ENCODE measurements around the gene ASIP. TPM values are rescaled to one million over a fixed set of nuclear protein-coding genes. Genes with fewer than 3 reads are reported as not detected.

The ASIP gene
- total and polyA plus RNA-seq, 2 of the 13 experiments (the other 11 are each of a cell fraction or from before 2014, with no cell fraction given): not detected

GRCh38 chr20:34300256-34300806 is 59.1 kb downstream of the ASIP start (continued):
- TF ChIP-seq HMGXB3 (CRISPR knock-in tag; IDR thresholded peaks at IDR 0.05; ENCODE audit: borderline replicate concordance) (peak; percentile 92), ZZZ3 (CRISPR knock-in tag; IDR thresholded peaks at IDR 0.05; ENCODE audit: borderline replicate concordance) (no peak), NKX3-1 (CRISPR knock-in tag; IDR thresholded peaks at IDR 0.05) (no peak), ZFP37 (CRISPR knock-in tag; IDR thresholded peaks at IDR 0.05; ENCODE audit: borderline replicate concordance) (no peak), ZNF10 (CRISPR knock-in tag; IDR thresholded peaks at IDR 0.05; ENCODE audit: borderline replicate concordance, low read depth) (no peak), ZNF44 (CRISPR knock-in tag; IDR thresholded peaks at IDR 0.05) (no peak), CC2D1A (CRISPR knock-in tag; IDR thresholded peaks at IDR 0.05) (no peak)
- TF ChIP-seq, protein P1, sequence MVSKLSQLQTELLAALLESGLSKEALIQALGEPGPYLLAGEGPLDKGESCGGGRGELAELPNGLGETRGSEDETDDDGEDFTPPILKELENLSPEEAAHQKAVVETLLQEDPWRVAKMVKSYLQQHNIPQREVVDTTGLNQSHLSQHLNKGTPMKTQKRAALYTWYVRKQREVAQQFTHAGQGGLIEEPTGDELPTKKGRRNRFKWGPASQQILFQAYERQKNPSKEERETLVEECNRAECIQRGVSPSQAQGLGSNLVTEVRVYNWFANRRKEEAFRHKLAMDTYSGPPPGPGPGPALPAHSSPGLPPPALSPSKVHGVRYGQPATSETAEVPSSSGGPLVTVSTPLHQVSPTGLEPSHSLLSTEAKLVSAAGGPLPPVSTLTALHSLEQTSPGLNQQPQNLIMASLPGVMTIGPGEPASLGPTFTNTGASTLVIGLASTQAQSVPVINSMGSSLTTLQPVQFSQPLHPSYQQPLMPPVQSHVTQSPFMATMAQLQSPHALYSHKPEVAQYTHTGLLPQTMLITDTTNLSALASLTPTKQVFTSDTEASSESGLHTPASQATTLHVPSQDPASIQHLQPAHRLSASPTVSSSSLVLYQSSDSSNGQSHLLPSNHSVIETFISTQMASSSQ (IDR thresholded peaks at IDR 0.05; ENCODE audit: low read depth): no peak
- TF ChIP-seq, protein P1 (CRISPR knock-in tag; IDR thresholded peaks at IDR 0.05; ENCODE audit: borderline replicate concordance): no peak
- TF ChIP-seq, protein P2, sequence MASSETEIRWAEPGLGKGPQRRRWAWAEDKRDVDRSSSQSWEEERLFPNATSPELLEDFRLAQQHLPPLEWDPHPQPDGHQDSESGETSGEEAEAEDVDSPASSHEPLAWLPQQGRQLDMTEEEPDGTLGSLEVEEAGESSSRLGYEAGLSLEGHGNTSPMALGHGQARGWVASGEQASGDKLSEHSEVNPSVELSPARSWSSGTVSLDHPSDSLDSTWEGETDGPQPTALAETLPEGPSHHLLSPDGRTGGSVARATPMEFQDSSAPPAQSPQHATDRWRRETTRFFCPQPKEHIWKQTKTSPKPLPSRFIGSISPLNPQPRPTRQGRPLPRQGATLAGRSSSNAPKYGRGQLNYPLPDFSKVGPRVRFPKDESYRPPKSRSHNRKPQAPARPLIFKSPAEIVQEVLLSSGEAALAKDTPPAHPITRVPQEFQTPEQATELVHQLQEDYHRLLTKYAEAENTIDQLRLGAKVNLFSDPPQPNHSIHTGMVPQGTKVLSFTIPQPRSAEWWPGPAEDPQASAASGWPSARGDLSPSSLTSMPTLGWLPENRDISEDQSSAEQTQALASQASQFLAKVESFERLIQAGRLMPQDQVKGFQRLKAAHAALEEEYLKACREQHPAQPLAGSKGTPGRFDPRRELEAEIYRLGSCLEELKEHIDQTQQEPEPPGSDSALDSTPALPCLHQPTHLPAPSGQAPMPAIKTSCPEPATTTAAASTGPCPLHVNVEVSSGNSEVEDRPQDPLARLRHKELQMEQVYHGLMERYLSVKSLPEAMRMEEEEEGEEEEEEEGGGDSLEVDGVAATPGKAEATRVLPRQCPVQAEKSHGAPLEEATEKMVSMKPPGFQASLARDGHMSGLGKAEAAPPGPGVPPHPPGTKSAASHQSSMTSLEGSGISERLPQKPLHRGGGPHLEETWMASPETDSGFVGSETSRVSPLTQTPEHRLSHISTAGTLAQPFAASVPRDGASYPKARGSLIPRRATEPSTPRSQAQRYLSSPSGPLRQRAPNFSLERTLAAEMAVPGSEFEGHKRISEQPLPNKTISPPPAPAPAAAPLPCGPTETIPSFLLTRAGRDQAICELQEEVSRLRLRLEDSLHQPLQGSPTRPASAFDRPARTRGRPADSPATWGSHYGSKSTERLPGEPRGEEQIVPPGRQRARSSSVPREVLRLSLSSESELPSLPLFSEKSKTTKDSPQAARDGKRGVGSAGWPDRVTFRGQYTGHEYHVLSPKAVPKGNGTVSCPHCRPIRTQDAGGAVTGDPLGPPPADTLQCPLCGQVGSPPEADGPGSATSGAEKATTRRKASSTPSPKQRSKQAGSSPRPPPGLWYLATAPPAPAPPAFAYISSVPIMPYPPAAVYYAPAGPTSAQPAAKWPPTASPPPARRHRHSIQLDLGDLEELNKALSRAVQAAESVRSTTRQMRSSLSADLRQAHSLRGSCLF (CRISPR knock-in tag; IDR thresholded peaks at IDR 0.05; ENCODE audit: borderline replicate concordance): no peak
- TF ChIP-seq, protein P3, sequence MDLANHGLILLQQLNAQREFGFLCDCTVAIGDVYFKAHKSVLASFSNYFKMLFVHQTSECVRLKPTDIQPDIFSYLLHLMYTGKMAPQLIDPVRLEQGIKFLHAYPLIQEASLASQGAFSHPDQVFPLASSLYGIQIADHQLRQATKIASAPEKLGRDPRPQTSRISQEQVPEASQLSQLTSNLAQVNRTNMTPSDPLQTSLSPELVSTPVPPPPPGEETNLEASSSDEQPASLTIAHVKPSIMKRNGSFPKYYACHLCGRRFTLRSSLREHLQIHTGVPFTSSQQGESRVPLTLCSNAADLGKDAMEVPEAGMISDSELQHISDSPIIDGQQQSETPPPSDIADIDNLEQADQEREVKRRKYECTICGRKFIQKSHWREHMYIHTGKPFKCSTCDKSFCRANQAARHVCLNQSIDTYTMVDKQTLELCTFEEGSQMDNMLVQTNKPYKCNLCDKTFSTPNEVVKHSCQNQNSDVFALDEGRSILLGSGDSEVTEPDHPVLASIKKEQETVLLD (CRISPR knock-in tag; IDR thresholded peaks at IDR 0.05; ENCODE audit: low read depth): 0 out of 2 replicates have a peak, but pooled peaks have one; percentile 41
- TF ChIP-seq, protein P4, sequence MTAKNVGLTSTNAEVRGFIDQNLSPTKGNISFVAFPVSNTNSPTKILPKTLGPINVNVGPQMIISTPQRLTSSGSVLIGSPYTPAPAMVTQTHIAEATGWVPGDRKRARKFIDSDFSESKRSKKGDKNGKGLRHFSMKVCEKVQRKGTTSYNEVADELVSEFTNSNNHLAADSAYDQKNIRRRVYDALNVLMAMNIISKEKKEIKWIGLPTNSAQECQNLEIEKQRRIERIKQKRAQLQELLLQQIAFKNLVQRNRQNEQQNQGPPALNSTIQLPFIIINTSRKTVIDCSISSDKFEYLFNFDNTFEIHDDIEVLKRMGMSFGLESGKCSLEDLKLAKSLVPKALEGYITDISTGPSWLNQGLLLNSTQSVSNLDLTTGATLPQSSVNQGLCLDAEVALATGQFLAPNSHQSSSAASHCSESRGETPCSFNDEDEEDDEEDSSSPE (CRISPR knock-in tag; IDR thresholded peaks at IDR 0.05): no peak; the same call in 1 of the 2 replicates

Data from HepG2 (cell line).